Fibroblast of lung (primary cell): Measurements from ENCODE around the gene ZSCAN18. TPM values are rescaled to one million over a fixed set of nuclear protein-coding genes. Genes with fewer than 3 reads are reported as not detected.
A peak's percentile ranks its signal among the peaks of the same experiment; 100 is the strongest.
"Not testable (repeated sequence)": the region's sequence is repeated elsewhere in the genome, so short reads cannot be mapped to it uniquely, and the experiment has no call there.

Source experiments
- DNase-seq, 2 donors: peaks; one replicate each; pipeline versions ENCODE4 v3.0.0 to v3.0.0-alpha.2; 2010; ENCODE audit warnings: low read depth in 2 of 2
- H2AFZ ChIP-seq: 2 replicates; pipeline ENCODE4 v1.5.1; 2012; ENCODE audit warnings: low read length, control low read depth, inconsistent platforms
- H3K27ac ChIP-seq: 2 replicates; pipeline ENCODE4 v1.5.1; 2011; ENCODE audit warnings: low read length, control low read depth; ENCODE audit not compliant: insufficient read depth
- H3K27me3 ChIP-seq: 2 replicates; pipeline ENCODE4 v1.5.1; 2011; ENCODE audit warnings: mild to moderate bottlenecking, low read length; ENCODE audit not compliant: control insufficient read depth, insufficient read depth
- H3K36me3 ChIP-seq: 2 replicates; pipeline ENCODE4 v1.5.1; 2011; ENCODE audit warnings: low read length; ENCODE audit not compliant: control insufficient read depth, insufficient read depth
- H3K4me1 ChIP-seq: 2 replicates; pipeline ENCODE4 v1.5.1; 2011; ENCODE audit warnings: low read length; ENCODE audit not compliant: control insufficient read depth, insufficient read depth; ENCODE audit errors: extremely low read depth
- H3K4me2 ChIP-seq: 2 replicates; pipeline ENCODE4 v1.5.1; 2011; ENCODE audit warnings: low read length, control low read depth; ENCODE audit not compliant: insufficient read depth; ENCODE audit errors: extremely low read depth
- H3K4me3 ChIP-seq, 4 experiments: fragments of 200-600 bp in 1 of 4; sonication (generic) in 1 of 4; replicated peaks in 1 of 4; 2 replicates each; pipeline ENCODE4 v1.5.1; 2011 to 2016; ENCODE audit warnings: low read length in 4 of 4, low read depth in 3 of 4, mild to moderate bottlenecking in 3 of 4, control low read depth in 2 of 4, inconsistent platforms in 1 of 4, mixed read lengths in 1 of 4; ENCODE audit not compliant: insufficient read depth in 1 of 4; ENCODE audit errors: control extremely low read depth in 1 of 4
- H3K79me2 ChIP-seq: 2 replicates; pipeline ENCODE4 v1.5.1; 2012; ENCODE audit warnings: mild to moderate bottlenecking, low read length, inconsistent platforms; ENCODE audit not compliant: control insufficient read depth, insufficient read depth
- H3K9ac ChIP-seq: 2 replicates; pipeline ENCODE4 v1.5.1; 2011; ENCODE audit warnings: mild to moderate bottlenecking, low read length, control low read depth; ENCODE audit not compliant: insufficient read depth
- H3K9me3 ChIP-seq: 2 replicates; pipeline ENCODE4 v1.5.1; 2012; ENCODE audit warnings: low read depth, low read length; ENCODE audit not compliant: control insufficient read depth, insufficient read depth
- H4K20me1 ChIP-seq: 2 replicates; pipeline ENCODE4 v1.5.1; 2011; ENCODE audit warnings: low read length; ENCODE audit not compliant: control insufficient read depth, insufficient read depth; ENCODE audit errors: extremely low read depth
- CTCF ChIP-seq, 2 donors: IDR thresholded peaks in 1 of 2; conservative IDR thresholded peaks in 1 of 2; 1 replicate in 1 of 2; 2 replicates in 1 of 2; pipeline ENCODE4 v1.5.1; 2011 to 2012; ENCODE audit warnings: low read length in 2 of 2, control low read depth in 1 of 2, inconsistent platforms in 1 of 2, low read depth in 1 of 2, mild to moderate bottlenecking in 1 of 2
- EZH2 ChIP-seq: IDR thresholded peaks from 2 replicates; pipeline ENCODE4 v1.5.1; 2012; ENCODE audit warnings: low read length, control low read depth, mild to moderate bottlenecking; ENCODE audit errors: missing control alignments
- polyA minus RNA-seq: library from RNA; depleted of rRNA, polyadenylated mRNA; stranded (reverse); fragments of >200 nt; gene quantifications from 2 replicates; pipeline ENCODE4 v1.2.3, GENCODE V29; 2011; ENCODE audit warnings: low replicate concordance
- polyA plus RNA-seq, 2 donors: library from polyadenylated mRNA; depleted of rRNA in 1 of 2; stranded (reverse) in 1 of 2; unstranded in 1 of 2; fragments of >200 nt; gene quantifications; 2 replicates each; pipeline ENCODE4 v1.2.1, GENCODE V29; 2011 to 2012; ENCODE audit warnings: missing spikeins in 1 of 2
- total RNA-seq: library from RNA; depleted of rRNA; stranded (reverse); fragments of >200 nt; gene quantifications from 2 replicates; pipeline ENCODE4 v1.2.1, GENCODE V29; 2014

The ZSCAN18 gene, protein sequence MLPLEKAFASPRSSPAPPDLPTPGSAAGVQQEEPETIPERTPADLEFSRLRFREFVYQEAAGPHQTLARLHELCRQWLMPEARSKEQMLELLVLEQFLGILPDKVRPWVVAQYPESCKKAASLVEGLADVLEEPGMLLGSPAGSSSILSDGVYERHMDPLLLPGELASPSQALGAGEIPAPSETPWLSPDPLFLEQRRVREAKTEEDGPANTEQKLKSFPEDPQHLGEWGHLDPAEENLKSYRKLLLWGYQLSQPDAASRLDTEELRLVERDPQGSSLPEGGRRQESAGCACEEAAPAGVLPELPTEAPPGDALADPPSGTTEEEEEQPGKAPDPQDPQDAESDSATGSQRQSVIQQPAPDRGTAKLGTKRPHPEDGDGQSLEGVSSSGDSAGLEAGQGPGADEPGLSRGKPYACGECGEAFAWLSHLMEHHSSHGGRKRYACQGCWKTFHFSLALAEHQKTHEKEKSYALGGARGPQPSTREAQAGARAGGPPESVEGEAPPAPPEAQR
- 51.6 and 71.0 TPM in 2 replicates for total RNA-seq
- polyA plus RNA-seq: 13.6 and 17.6 TPM in 2 replicates
- polyA plus RNA-seq (2012): 23.7 and 29.2 TPM in 2 replicates
- 16.5 and 21.6 TPM in 2 replicates for polyA minus RNA-seq

- no peaks in the 10 kb centered on the region for H3K27me3 ChIP-seq
- H3K4me1 ChIP-seq: no peaks in the 10 kb centered on the region
- H3K9ac ChIP-seq: peak within 1 kb of the TSS; percentile 87
- H3K9me3 ChIP-seq: peaks cover 2% of the 10 kb centered on the region
- H3K4me2 ChIP-seq: peak within 1 kb of the TSS; percentile 84
- peak within 1 kb of the TSS; percentile 54 for H2AFZ ChIP-seq
- H3K4me3 ChIP-seq: peak within 1 kb of the TSS; percentile 66 to 95 (median 80)
- no peaks in the 10 kb centered on the region for H3K79me2 ChIP-seq
- H3K27ac ChIP-seq: peak within 1 kb of the TSS; percentile 90
- H3K36me3 ChIP-seq: no peaks in the 10 kb centered on the region
- no peaks in the 10 kb centered on the region for H4K20me1 ChIP-seq
- peak; percentile 92 to 96 for DNase-seq
- TF ChIP-seq CTCF (conservative IDR thresholded peaks at IDR 0.05 in 1 of 2, IDR thresholded peaks at IDR 0.05 in 1 of 2; ENCODE audit: low read depth in 1 of 2, low read length in 2 of 2) (no peak), EZH2 (no peak)
Measured at GRCh38 chr19:58097781-58098681, at the start of gene ZSCAN18. Gene ZSCAN18 (minus strand): TSS chr19:58098231. CDS start chr19:58090267, 7,964 bp downstream.

- not testable (repeated sequence) for H3K4me1 ChIP-seq, H3K9ac ChIP-seq, H3K27me3 ChIP-seq, H2AFZ ChIP-seq, H3K27ac ChIP-seq, H3K9me3 ChIP-seq, H3K4me3 ChIP-seq, H4K20me1 ChIP-seq, H3K4me2 ChIP-seq, H3K36me3 ChIP-seq, DNase-seq
- peaks cover 14% of the 10 kb centered on the region for H3K79me2 ChIP-seq
Measured at GRCh38 chr19:58147475-58147874, 49.4 kb upstream of the ZSCAN18 start.

DNA sequence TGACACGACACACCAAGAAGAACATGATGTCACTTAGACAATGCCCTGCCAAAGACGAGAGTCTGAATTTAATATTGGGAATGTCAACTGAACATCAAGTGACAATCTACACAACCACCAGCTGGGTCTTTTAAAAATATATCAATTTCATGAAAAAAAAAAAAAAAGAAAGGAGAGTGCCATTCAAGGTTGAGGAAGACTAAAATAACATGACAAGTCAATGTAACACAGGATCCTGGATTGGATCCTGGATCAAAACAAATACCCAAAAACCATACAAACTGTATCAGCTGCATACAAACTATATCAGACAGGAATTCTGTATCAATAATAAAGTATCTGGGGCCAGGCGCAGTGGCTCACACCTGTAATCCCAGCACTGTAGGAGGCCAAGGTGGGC, 47.8 kb upstream of the ZSCAN18 start:
- H3K27ac ChIP-seq: no peak overlapping the region
- H3K79me2 ChIP-seq: peaks cover 14% of the 10 kb centered on the region
- no peak overlapping the region for H3K4me3 ChIP-seq
- H3K4me1 ChIP-seq: no peaks in the 10 kb centered on the region
- H3K27me3 ChIP-seq: no peaks in the 10 kb centered on the region
- no peak overlapping the region for H3K4me2 ChIP-seq
- no peaks in the 10 kb centered on the region for H4K20me1 ChIP-seq
- no peak for TF ChIP-seq CTCF (conservative IDR thresholded peaks at IDR 0.05 in 1 of 2, IDR thresholded peaks at IDR 0.05 in 1 of 2; ENCODE audit: low read depth in 1 of 2, low read length in 2 of 2)
- TF ChIP-seq EZH2: no peak
- no peak for DNase-seq
- H2AFZ ChIP-seq: no peak overlapping the region
- H3K36me3 ChIP-seq: no peaks in the 10 kb centered on the region
- no peaks in the 10 kb centered on the region for H3K9me3 ChIP-seq
- no peak overlapping the region for H3K9ac ChIP-seq
